ENCODE data around the gene ITGA4. TPM values are rescaled to one million over a fixed set of nuclear protein-coding genes. Genes with fewer than 3 reads are reported as not detected.

Gene ITGA4
- total and polyA plus RNA-seq, 11 donors, result 0.23 to 16.5 (median 1.7) TPM

- H3K27ac ChIP-seq, result no peak overlapping the region
- no peak for DNase-seq
- peaks cover 0 to 7% (median 0%) of the 10 kb centered on the region in 12 donors for H3K4me1 ChIP-seq
- intact Hi-C loops (cut with DNase I), result no loop called here
- no peaks in the 10 kb centered on the region for H3K27me3 ChIP-seq
- H3K36me3 ChIP-seq, result peaks cover 0 to 55% (median 0%) of the 10 kb centered on the region in 9 donors
- no peak for TF ChIP-seq POLR2A (IDR thresholded peaks at IDR 0.05)
- TF ChIP-seq CTCF (IDR thresholded peaks at IDR 0.05), result no peak
- no peak overlapping the region for H3K4me3 ChIP-seq
- no peaks in the 10 kb centered on the region for H3K9me3 ChIP-seq
- no peak for ATAC-seq
These were observed 59.8 kb downstream of the ITGA4 start for GRCh38 chr2:181516992-181517391.

- Histone ChIP-seq H3K4me1 (peaks cover 0 to 7% (median 0%) of the 10 kb centered on the region in 12 donors), H3K4me3 (no peak overlapping the region), H3K27me3 (no peaks in the 10 kb centered on the region), H3K36me3 (peaks cover 0 to 54% (median 0%) of the 10 kb centered on the region in 9 donors), H3K27ac (no peak overlapping the region), H3K9me3 (no peaks in the 10 kb centered on the region)
- whole genome bisulfite sequencing, 4 donors, result 55 to 79% (median 62%) methylated on average over 1 of the region's 1 CpG
- intact Hi-C loops (cut with DNase I), result no loop called here
- DNase-seq (no peak), ATAC-seq (no peak)
- TF ChIP-seq POLR2A (IDR thresholded peaks at IDR 0.05), result no peak
These were observed 60.6 kb downstream of the ITGA4 start for GRCh38 chr2:181517685-181518301.

GRCh38 chr2:181520253-181520652 lies 63.1 kb downstream of the ITGA4 start:
- Histone ChIP-seq H3K4me3 (no peak overlapping the region), H3K36me3 (peaks cover 0 to 56% (median 0%) of the 10 kb centered on the region in 9 donors), H3K27me3 (no peaks in the 10 kb centered on the region), H3K9me3 (no peaks in the 10 kb centered on the region), H3K27ac (no peak overlapping the region), H3K4me1 (peaks cover 0 to 7% (median 0%) of the 10 kb centered on the region in 12 donors)
- intact Hi-C loops (cut with DNase I), result no loop called here
- ATAC-seq (no peak), DNase-seq (no peak)
- TF ChIP-seq CTCF (IDR thresholded peaks at IDR 0.05) (no peak), POLR2A (IDR thresholded peaks at IDR 0.05) (no peak)
- 93 to 100% (median 96%) methylated on average over 1 of the region's 1 CpG for WGBS, 4 donors

- no peaks in the 10 kb centered on the region for H3K9me3 ChIP-seq
- intact Hi-C loops (cut with DNase I), result no loop called here
- H3K4me3 ChIP-seq, result no peak overlapping the region
- no peaks in the 10 kb centered on the region for H3K4me1 ChIP-seq
- DNase-seq (no peak), ATAC-seq (no peak)
- no peaks in the 10 kb centered on the region for H3K27me3 ChIP-seq
- H3K36me3 ChIP-seq, result peaks cover 0 to 67% (median 0%) of the 10 kb centered on the region in 9 donors
- TF ChIP-seq CTCF (IDR thresholded peaks at IDR 0.05) (no peak), POLR2A (IDR thresholded peaks at IDR 0.05) (no peak)
- WGBS, 4 donors, result 62 to 77% (median 66%) methylated on average over 5 of the region's 5 CpGs
- H3K27ac ChIP-seq, result no peak overlapping the region
These were observed 66.6 kb downstream of the ITGA4 start for GRCh38 chr2:181523756-181524155.

- H3K36me3 ChIP-seq, result peaks cover 0 to 89% (median 0%) of the 10 kb centered on the region in 9 donors
- H3K4me1 ChIP-seq, result no peaks in the 10 kb centered on the region
- no peak overlapping the region for H3K4me3 ChIP-seq
- H3K9me3 ChIP-seq, result no peaks in the 10 kb centered on the region
- intact Hi-C loops (cut with DNase I), result no loop called here
- no peak for DNase-seq
- no peak overlapping the region for H3K27ac ChIP-seq
- H3K27me3 ChIP-seq, result no peaks in the 10 kb centered on the region
- TF ChIP-seq CTCF (IDR thresholded peaks at IDR 0.05) (no peak), POLR2A (IDR thresholded peaks at IDR 0.05) (no peak)
- no peak for ATAC-seq
- 68 to 83% (median 73%) methylated on average over 4 of the region's 4 CpGs for WGBS, 4 donors
These were observed 68.8 kb downstream of the ITGA4 start for GRCh38 chr2:181526014-181526413.
